Endothelial cell (in vitro differentiated cells): ENCODE measurements around the gene TSPAN9. TPM values are rescaled to one million over a fixed set of nuclear protein-coding genes. Genes with fewer than 3 reads are reported as not detected.
A peak's percentile ranks its signal among the peaks of the same experiment; 100 is the strongest.

Experiments
- DNase-seq: peaks from one replicate; pipeline ENCODE4 v3.0.0; 2021; ENCODE audit warnings: low spot score
- H3K27ac Mint-ChIP-seq: one replicate; pipeline ENCODE4 v1.8.0; 2021; ENCODE audit warnings: mixed read lengths, inconsistent platforms; ENCODE audit not compliant: unreplicated experiment
- H3K27me3 Mint-ChIP-seq: one replicate; pipeline ENCODE4 v1.8.0; 2021; ENCODE audit warnings: mild to moderate bottlenecking, moderate library complexity, mixed read lengths, inconsistent platforms; ENCODE audit not compliant: unreplicated experiment
- H3K36me3 Mint-ChIP-seq: one replicate; pipeline ENCODE4 v1.8.0; 2021; ENCODE audit warnings: mild to moderate bottlenecking, low read depth, mixed read lengths, inconsistent platforms; ENCODE audit not compliant: unreplicated experiment
- H3K4me1 Mint-ChIP-seq: one replicate; pipeline ENCODE4 v1.8.0; 2021; ENCODE audit warnings: mild to moderate bottlenecking, mixed read lengths, inconsistent platforms; ENCODE audit not compliant: unreplicated experiment
- H3K4me3 Mint-ChIP-seq: one replicate; pipeline ENCODE4 v1.8.0; 2021; ENCODE audit warnings: mild to moderate bottlenecking, mixed read lengths, inconsistent platforms; ENCODE audit not compliant: unreplicated experiment
- H3K9me3 Mint-ChIP-seq: one replicate; pipeline ENCODE4 v1.8.0; 2021; ENCODE audit warnings: mixed read lengths, inconsistent platforms; ENCODE audit not compliant: unreplicated experiment
- total RNA-seq: library from RNA; stranded (reverse); fragmentation: NEBNext Ultra II Directional; extraction: Animal tissue kit (Norgen Biotek cat#: 25700); gene quantifications from one replicate; pipeline ENCODE4 v1.2.1, GENCODE V29; 2021; ENCODE audit not compliant: unreplicated experiment
- TF ChIP-seq, protein P1 (sequence below): fragments of 200-600 bp; sonication (generic); IDR thresholded peaks from one replicate; pipeline ENCODE4 v1.5.0; 2021; ENCODE audit warnings: antibody characterized with exemption; ENCODE audit not compliant: unreplicated experiment

The TSPAN9 gene
- total RNA-seq, 1 donor from 2014 or later, result 116 TPM

DNA sequence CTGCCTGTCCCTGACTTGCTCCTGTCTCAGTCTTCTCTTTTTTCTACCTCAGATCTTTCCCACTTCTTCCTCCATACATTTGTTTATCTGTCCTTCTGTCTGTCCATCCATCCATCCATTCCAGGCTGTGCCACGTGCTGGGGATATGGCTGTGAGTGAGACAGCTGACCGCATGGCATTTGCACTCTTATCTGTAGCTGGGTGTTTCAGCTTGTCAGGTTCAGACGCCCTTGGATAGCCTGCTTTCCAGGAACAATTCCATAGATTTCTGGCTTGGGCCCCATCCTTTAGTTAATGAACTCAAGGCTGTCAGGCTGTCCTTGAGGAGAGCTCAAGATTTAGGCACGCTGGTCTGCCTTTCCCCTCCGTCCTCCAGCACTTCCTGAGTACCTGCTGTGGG lies 116.6 kb downstream of the TSPAN9 start:
- Mint-ChIP-seq H3K9me3 (no peaks in the 10 kb centered on the region), H3K4me1 (peaks cover 18% of the 10 kb centered on the region), H3K27me3 (peaks cover 24% of the 10 kb centered on the region), H3K4me3 (no peak overlapping the region), H3K36me3 (peaks cover 23% of the 10 kb centered on the region), H3K27ac (no peak overlapping the region)
- no peak for DNase-seq
- TF ChIP-seq, protein P1, sequence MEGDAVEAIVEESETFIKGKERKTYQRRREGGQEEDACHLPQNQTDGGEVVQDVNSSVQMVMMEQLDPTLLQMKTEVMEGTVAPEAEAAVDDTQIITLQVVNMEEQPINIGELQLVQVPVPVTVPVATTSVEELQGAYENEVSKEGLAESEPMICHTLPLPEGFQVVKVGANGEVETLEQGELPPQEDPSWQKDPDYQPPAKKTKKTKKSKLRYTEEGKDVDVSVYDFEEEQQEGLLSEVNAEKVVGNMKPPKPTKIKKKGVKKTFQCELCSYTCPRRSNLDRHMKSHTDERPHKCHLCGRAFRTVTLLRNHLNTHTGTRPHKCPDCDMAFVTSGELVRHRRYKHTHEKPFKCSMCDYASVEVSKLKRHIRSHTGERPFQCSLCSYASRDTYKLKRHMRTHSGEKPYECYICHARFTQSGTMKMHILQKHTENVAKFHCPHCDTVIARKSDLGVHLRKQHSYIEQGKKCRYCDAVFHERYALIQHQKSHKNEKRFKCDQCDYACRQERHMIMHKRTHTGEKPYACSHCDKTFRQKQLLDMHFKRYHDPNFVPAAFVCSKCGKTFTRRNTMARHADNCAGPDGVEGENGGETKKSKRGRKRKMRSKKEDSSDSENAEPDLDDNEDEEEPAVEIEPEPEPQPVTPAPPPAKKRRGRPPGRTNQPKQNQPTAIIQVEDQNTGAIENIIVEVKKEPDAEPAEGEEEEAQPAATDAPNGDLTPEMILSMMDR, result no peak

GRCh38 chr12:3195337-3195736 lies 118.2 kb downstream of the TSPAN9 start:
- H3K4me1 Mint-ChIP-seq, result peaks cover 19% of the 10 kb centered on the region
- no peaks in the 10 kb centered on the region for H3K9me3 Mint-ChIP-seq
- no peak overlapping the region for H3K27ac Mint-ChIP-seq
- H3K4me3 Mint-ChIP-seq, result no peak overlapping the region
- no peak for DNase-seq
- H3K27me3 Mint-ChIP-seq, result peaks cover 23% of the 10 kb centered on the region
- TF ChIP-seq, protein P1, result no peak
- peaks cover 21% of the 10 kb centered on the region for H3K36me3 Mint-ChIP-seq

DNA sequence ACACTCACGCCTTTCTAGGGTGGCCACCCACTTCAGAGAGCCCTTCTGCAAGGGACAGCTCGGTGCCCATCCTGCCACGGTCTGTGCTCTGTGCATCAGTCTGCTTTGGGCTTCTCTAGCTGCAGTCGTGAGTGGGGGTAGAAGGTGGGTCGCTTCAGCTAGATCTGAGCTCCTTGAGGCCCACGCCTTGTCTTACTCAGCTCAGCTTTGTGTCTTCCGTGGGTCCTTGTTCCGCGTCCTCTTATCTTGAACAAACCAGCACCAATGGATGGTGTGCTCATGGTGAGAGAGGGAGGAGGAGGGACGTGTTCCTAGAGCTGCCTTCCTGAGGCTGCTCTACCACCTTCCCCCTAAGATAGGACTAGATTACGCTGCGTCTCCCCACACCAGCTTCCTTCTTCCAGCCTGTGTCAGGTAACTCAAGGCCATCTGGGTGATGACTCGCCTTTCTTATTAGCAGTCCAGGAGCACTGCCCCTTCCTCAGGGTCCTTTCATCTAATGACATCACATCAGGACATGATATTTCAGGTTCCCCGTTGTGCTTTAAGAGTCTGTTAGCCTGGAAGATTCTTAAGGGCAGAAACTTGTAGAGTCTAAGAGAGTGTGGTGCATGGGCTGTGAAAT lies 118.8 kb downstream of the TSPAN9 start:
- no peak overlapping the region for H3K4me3 Mint-ChIP-seq
- H3K9me3 Mint-ChIP-seq, result no peaks in the 10 kb centered on the region
- H3K4me1 Mint-ChIP-seq, result peaks cover 19% of the 10 kb centered on the region
- H3K27ac Mint-ChIP-seq, result no peak overlapping the region
- peaks cover 21% of the 10 kb centered on the region for H3K36me3 Mint-ChIP-seq
- DNase-seq, result no peak
- peaks cover 24% of the 10 kb centered on the region for H3K27me3 Mint-ChIP-seq
- TF ChIP-seq, protein P1, result no peak

DNA sequence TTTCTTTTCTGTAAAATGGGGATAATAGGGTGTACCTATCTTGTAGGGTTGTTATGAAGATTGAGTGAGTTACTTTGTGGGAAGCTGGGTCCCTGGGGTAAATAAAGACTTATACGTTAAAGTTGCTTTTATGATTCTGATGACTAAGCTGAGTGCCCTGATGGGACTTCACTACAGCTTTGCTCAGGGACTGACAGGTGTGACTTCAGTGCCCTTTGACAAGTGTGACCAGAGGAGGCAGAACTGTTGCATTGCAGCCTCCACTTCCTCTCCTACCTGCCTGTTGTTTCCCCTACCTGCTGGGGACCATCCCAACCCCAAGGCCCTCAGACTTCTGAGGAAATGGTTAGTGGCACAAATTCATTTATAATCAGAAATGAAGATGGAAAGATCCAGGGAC lies 119.3 kb downstream of the TSPAN9 start:
- Mint-ChIP-seq H3K4me1 (peaks cover 25% of the 10 kb centered on the region), H3K27me3 (peaks cover 26% of the 10 kb centered on the region), H3K9me3 (no peaks in the 10 kb centered on the region), H3K36me3 (peaks cover 24% of the 10 kb centered on the region), H3K4me3 (peak overlapping the region; percentile 56), H3K27ac (no peak overlapping the region)
- TF ChIP-seq, protein P1, result no peak
- no peak for DNase-seq

GRCh38 chr12:3197131-3197818 lies 120.1 kb downstream of the TSPAN9 start:
- H3K4me3 Mint-ChIP-seq, result peak overlapping the region; percentile 56
- peaks cover 26% of the 10 kb centered on the region for H3K4me1 Mint-ChIP-seq
- H3K36me3 Mint-ChIP-seq, result peaks cover 17% of the 10 kb centered on the region
- peaks cover 21% of the 10 kb centered on the region for H3K27me3 Mint-ChIP-seq
- DNase-seq, result no peak
- TF ChIP-seq, protein P1, result no peak
- H3K27ac Mint-ChIP-seq, result no peak overlapping the region
- no peaks in the 10 kb centered on the region for H3K9me3 Mint-ChIP-seq
